IMR-90 (cell line): Measurements from ENCODE around the gene ANO8. TPM values are rescaled to one million over a fixed set of nuclear protein-coding genes. Genes with fewer than 3 reads are reported as not detected.

Source experiments
- ATAC-seq: fragments of 200-7000 bp; cut with Tn5 transposase; 2 replicates; pipeline ENCODE4 v1.9.1; 2020; ENCODE audit warnings: low read depth, mild to moderate bottlenecking, moderate library complexity
- BruUV-seq: library from RNA; stranded (reverse); fragments of 400-500 nt; replicated peaks from 2 replicates; lab custom pipeline; 2021; lab: Mats Ljungman, UMichigan
- CTCF ChIA-PET: fragments of 300-600 bp; formaldehyde crosslinking; extraction: SDS; loops from one replicate; lab custom pipeline; 2021; ENCODE audit warnings: antibody characterized with exemption; lab: Yijun Ruan, JAX
- POLR2A ChIA-PET: fragments of 300-600 bp; sonication (Branson Sonifier 250); formaldehyde crosslinking; loops from one replicate; lab custom pipeline; 2022; ENCODE audit warnings: antibody characterized with exemption; ENCODE audit not compliant: unreplicated experiment; lab: Charles Lee
- DNase-seq: peaks from one replicate; pipeline ENCODE4 v3.0.0; 2013
- H2AFZ ChIP-seq: replicated peaks from 2 replicates; pipeline ENCODE3; 2013; ENCODE audit warnings: low read length, mild to moderate bottlenecking; ENCODE audit not compliant: poor library complexity
- H2AK5ac ChIP-seq: 2 replicates; pipeline ENCODE4 v1.6.1; 2013; ENCODE audit warnings: low read depth, low read length, inconsistent platforms
- H2AK9ac ChIP-seq: replicated peaks from 2 replicates; pipeline ENCODE3; 2013; ENCODE audit warnings: mild to moderate bottlenecking, low read depth, low read length, moderate library complexity; ENCODE audit not compliant: poor library complexity
- H2BK120ac ChIP-seq: 2 replicates; pipeline ENCODE4 v1.6.1; 2013; ENCODE audit warnings: low read depth, low read length, inconsistent platforms
- H2BK15ac ChIP-seq: 3 replicates; pipeline ENCODE4 v1.6.1; 2013; ENCODE audit warnings: low read depth, low read length, inconsistent platforms
- H2BK20ac ChIP-seq: 2 replicates; pipeline ENCODE4 v1.6.1; 2013; ENCODE audit warnings: low read depth, mild to moderate bottlenecking, inconsistent platforms, low read length, moderate library complexity
- H2BK5ac ChIP-seq: 2 replicates; pipeline ENCODE4 v1.6.1; 2013; ENCODE audit warnings: mild to moderate bottlenecking, low read depth, low read length, inconsistent platforms; ENCODE audit not compliant: poor library complexity, severe bottlenecking
- H3K14ac ChIP-seq: replicated peaks from 2 replicates; pipeline ENCODE4 v1.6.1; 2013; ENCODE audit warnings: low read depth, low read length, inconsistent platforms
- H3K18ac ChIP-seq: 2 replicates; pipeline ENCODE4 v1.6.1; 2013; ENCODE audit warnings: low read depth, low read length, control low read depth
- H3K23ac ChIP-seq: 2 replicates; pipeline ENCODE4 v1.6.1; 2013; ENCODE audit warnings: low read depth, low read length, inconsistent platforms
- H3K27ac ChIP-seq: 2 replicates; pipeline ENCODE4 v1.5.1; 2013; ENCODE audit warnings: mild to moderate bottlenecking, control low read depth, low read length; ENCODE audit not compliant: insufficient read depth
- H3K27me3 ChIP-seq: 2 replicates; pipeline ENCODE4 v1.6.1; 2013; ENCODE audit warnings: low read length; ENCODE audit not compliant: control insufficient read depth, insufficient read depth
- H3K36me3 ChIP-seq: 2 replicates; pipeline ENCODE4 v1.6.1; 2013; ENCODE audit warnings: low read length, mixed read lengths; ENCODE audit not compliant: control insufficient read depth, insufficient read depth
- H3K4ac ChIP-seq: 2 replicates; pipeline ENCODE4 v1.6.1; 2013; ENCODE audit warnings: low read depth, low read length, inconsistent platforms
- H3K4me1 ChIP-seq: 2 replicates; pipeline ENCODE4 v1.6.1; 2013; ENCODE audit warnings: low read length, mixed read lengths; ENCODE audit not compliant: control insufficient read depth, insufficient read depth
- H3K4me2 ChIP-seq: 2 replicates; pipeline ENCODE4 v1.6.1; 2013; ENCODE audit warnings: low read depth, mild to moderate bottlenecking, control low read depth, low read length, moderate library complexity
- H3K4me3 ChIP-seq: 2 replicates; pipeline ENCODE4 v1.5.1; 2013; ENCODE audit warnings: low read depth, mild to moderate bottlenecking, control low read depth, low read length, moderate library complexity; ENCODE audit not compliant: insufficient read depth
- H3K56ac ChIP-seq: 2 replicates; pipeline ENCODE4 v1.6.1; 2013; ENCODE audit warnings: low read length, inconsistent platforms; ENCODE audit not compliant: insufficient read depth; ENCODE audit errors: extremely low read depth
- H3K79me1 ChIP-seq, 2 experiments: 2 replicates each; pipeline ENCODE4 v1.6.1; 2013; ENCODE audit warnings: low read length in 2 of 2, inconsistent platforms in 1 of 2, low read depth in 1 of 2
- H3K9ac ChIP-seq: 2 replicates; pipeline ENCODE4 v1.6.1; 2013; ENCODE audit warnings: low read depth, low read length, control low read depth
- H3K9me1 ChIP-seq: 2 replicates; pipeline ENCODE4 v1.6.1; 2013; ENCODE audit warnings: low read length, inconsistent platforms; ENCODE audit not compliant: insufficient read depth
- H3K9me3 ChIP-seq: 2 replicates; pipeline ENCODE4 v1.6.1; 2013; ENCODE audit warnings: low read length; ENCODE audit not compliant: control insufficient read depth, insufficient read depth
- H4K20me1 ChIP-seq: 2 replicates; pipeline ENCODE4 v1.6.1; 2013; ENCODE audit warnings: low read length, inconsistent platforms; ENCODE audit not compliant: insufficient read depth
- H4K5ac ChIP-seq: 2 replicates; pipeline ENCODE4 v1.6.1; 2013; ENCODE audit warnings: mild to moderate bottlenecking, low read depth, low read length, control low read depth
- H4K8ac ChIP-seq, 2 experiments: 2 replicates each; pipeline ENCODE4 v1.6.1; 2013; ENCODE audit warnings: low read depth in 2 of 2, low read length in 2 of 2, control low read depth in 1 of 2, inconsistent platforms in 1 of 2
- H4K91ac ChIP-seq: 2 replicates; pipeline ENCODE4 v1.6.1; 2013; ENCODE audit warnings: low read depth, low read length, inconsistent platforms; ENCODE audit not compliant: insufficient read depth
- FOS ChIP-seq: fragments of 150-350 bp; IDR thresholded peaks from 2 replicates; pipeline ENCODE4 v1.6.1; 2016; ENCODE audit warnings: low read depth, low read length
- MAFK ChIP-seq: IDR thresholded peaks from 2 replicates; pipeline ENCODE4 v1.6.1; 2012; ENCODE audit warnings: low read depth, low read length, improper control_type of control experiment
- MAZ ChIP-seq: IDR thresholded peaks from 2 replicates; pipeline ENCODE4 v1.6.1; 2012; ENCODE audit warnings: low read depth, mild to moderate bottlenecking, low read length, improper control_type of control experiment, moderate library complexity, borderline replicate concordance
- POLR2A ChIP-seq: IDR thresholded peaks from 2 replicates; pipeline ENCODE4 v1.6.1; 2012; ENCODE audit warnings: mild to moderate bottlenecking, low read depth, low read length
- RCOR1 ChIP-seq: IDR thresholded peaks from 2 replicates; pipeline ENCODE4 v1.6.1; 2012; ENCODE audit warnings: mild to moderate bottlenecking, low read length, improper control_type of control experiment; ENCODE audit not compliant: insufficient replicate concordance
- SMC3 ChIP-seq: fragments of 150-350 bp; IDR thresholded peaks from 2 replicates; pipeline ENCODE4 v1.6.1; 2016; ENCODE audit warnings: low read depth, mild to moderate bottlenecking, antibody characterized with exemption, low read length, moderate library complexity
- USF2 ChIP-seq: fragments of 150-350 bp; IDR thresholded peaks from 2 replicates; pipeline ENCODE4 v1.6.1; 2017; ENCODE audit warnings: mild to moderate bottlenecking, antibody characterized with exemption, low read length, low read depth
- WGBS, 2 experiments: methylation state at CpG; one replicate each; pipeline versions ENCODE4 v1.1.5 to v1.1.7; 2013; ENCODE audit warnings: missing lambda C conversion rate in 2 of 2; ENCODE audit not compliant: insufficient read length in 1 of 2; ENCODE audit errors: extremely low coverage in 2 of 2; 5-methylcytosine and 5-hydroxymethylcytosine counted together
- dilution Hi-C: fragments of 300-500 bp; cut with HindIII; formaldehyde crosslinking; loops from one replicate; pipeline ENCODE4 v1.14.3; 2018; ENCODE audit warnings: low sequenced_read_pairs; ENCODE audit not compliant: unreplicated experiment
- in situ Hi-C: fragments of 300-500 bp; cut with MboI; formaldehyde crosslinking; loops from 3 replicates; pipeline ENCODE4 v1.14.3; 2019; ENCODE audit warnings: low sequenced_read_pairs, inconsistent platforms, mixed read lengths
- intact Hi-C: fragments of 100-400 bp; cut with micrococcal nuclease; formaldehyde crosslinking; loops from 2 replicates; pipeline ENCODE4 v1.10.0; 2022
- polyA plus RNA-seq, 3 experiments: library from polyadenylated mRNA; depleted of rRNA; stranded (reverse); fragments of >200 nt; gene quantifications; 2 replicates each; pipeline ENCODE4 v1.2.3, GENCODE V29; 2012; ENCODE audit warnings: low replicate concordance in 1 of 3
- total RNA-seq: library from RNA; depleted of rRNA; stranded (reverse); fragments of >200 nt; gene quantifications from 2 replicates; pipeline ENCODE4 v1.2.3, GENCODE V29; 2012
- TF ChIP-seq, protein P1 (sequence below): fragments of 150-350 bp; IDR thresholded peaks from 2 replicates; pipeline ENCODE4 v1.6.1; 2016; ENCODE audit warnings: low read depth, mild to moderate bottlenecking, low read length, moderate library complexity, borderline replicate concordance

The ANO8 gene
- total and polyA plus RNA-seq, 2 of the 4 experiments (the other 2 are of a cell fraction), result 1.6 to 5.6 TPM

DNA sequence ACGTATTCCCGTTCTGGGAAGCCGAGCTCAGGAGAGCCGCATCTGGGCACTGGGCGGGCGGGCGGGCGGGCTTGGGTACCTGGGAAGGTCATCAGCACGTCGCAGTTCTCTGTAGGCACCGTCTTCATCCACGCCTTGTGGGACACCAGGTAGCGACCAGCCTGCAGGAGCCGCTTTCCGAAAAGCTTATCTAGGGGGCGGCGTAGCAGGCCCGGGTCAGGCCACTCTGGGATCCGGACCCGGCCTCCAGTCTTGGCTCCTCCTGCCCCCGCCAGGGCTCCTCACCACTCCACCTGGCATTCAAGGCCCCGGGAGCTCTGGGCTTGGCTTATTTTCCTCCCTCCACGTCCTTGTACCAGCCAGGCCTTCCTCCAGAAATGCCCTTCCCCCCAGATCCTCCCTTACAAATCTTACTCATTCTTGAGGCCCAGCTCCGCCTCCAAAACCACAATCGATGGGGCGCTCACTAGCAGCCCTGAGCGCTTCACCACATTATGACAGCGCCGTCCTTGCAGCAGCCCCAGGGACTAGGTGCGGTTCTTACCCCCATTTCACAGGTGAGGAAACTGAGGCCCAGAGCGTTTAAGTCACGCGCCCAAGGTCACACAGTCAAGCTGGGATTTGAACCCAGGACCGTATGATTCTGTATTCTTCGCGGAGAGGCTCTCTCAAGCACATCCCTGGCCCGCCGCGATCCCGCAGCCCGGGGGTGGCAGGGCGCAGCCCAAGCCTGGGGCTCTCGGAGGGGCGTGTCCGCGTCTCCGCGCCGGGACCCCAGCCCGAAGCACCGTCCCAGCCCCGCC lies 843 bp downstream of the ANO8 start:
- no TSS peak for BruUV-seq
- in situ Hi-C loops, result no loop called here
- Histone ChIP-seq H3K27ac (peak overlapping the region; percentile 35; the same call in 1 of the 2 replicates), H3K18ac (no peak overlapping the region), H3K27me3 (no peaks in the 10 kb centered on the region), H3K23ac (peak overlapping the region; percentile 33; the same call in 1 of the 2 replicates), H3K4me1 (peaks cover 8% of the 10 kb centered on the region), H2BK120ac (no peak overlapping the region), H3K4me3 (peak overlapping the region; percentile 70), H4K91ac (peak overlapping the region; percentile 56), H3K56ac (no peak overlapping the region), H3K79me1 (peaks cover 7 to 43% of the 10 kb centered on the region in 2 experiments; a peak in 3 of 4 replicates), H3K4me2 (peak overlapping the region; percentile 68), H3K14ac (no peak overlapping the region), H4K20me1 (no peaks in the 10 kb centered on the region), H3K36me3 (peaks cover 3% of the 10 kb centered on the region; the same call in 1 of the 2 replicates), H3K9ac (0 out of 2 replicates have a peak overlapping the region, but pooled peaks have one; percentile 42), H3K9me3 (no peaks in the 10 kb centered on the region), H2BK15ac (no peak overlapping the region), H2AK9ac (peak overlapping the region; percentile 98), H2BK20ac (no peak overlapping the region), H4K5ac (no peak overlapping the region), H2AFZ (peak overlapping the region; percentile 99), H4K8ac (peak overlapping the region in 1 of 2 experiments; percentile 71; a peak in 1 of 4 replicates), H2AK5ac (peak overlapping the region; percentile 89), H3K4ac (peak overlapping the region; percentile 50), H2BK5ac (peak overlapping the region; percentile 54), H3K9me1 (peaks cover 5% of the 10 kb centered on the region)
- dilution Hi-C loops, result no loop called here
- intact Hi-C loops, result loop anchor here (1.0 kb wide), 1 partner anchor 25 kb away; the partner anchor contains the start of gene DDA1
- ChIA-PET POLR2A (interaction anchor here (1.0 kb wide), 1 partner anchor 9 kb away, joined by 3 read pairs; no protein-coding TSS in a partner anchor), CTCF (no interaction called here)
- 47% methylated on average over 35 of the region's 52 CpGs; no CpG with 5 or more reads in 1 of the 2 experiments for WGBS, 2 experiments
- DNase-seq (peak; percentile 80), ATAC-seq (peak; percentile 22)
- TF ChIP-seq POLR2A, result no peak
- TF ChIP-seq, protein P1, sequence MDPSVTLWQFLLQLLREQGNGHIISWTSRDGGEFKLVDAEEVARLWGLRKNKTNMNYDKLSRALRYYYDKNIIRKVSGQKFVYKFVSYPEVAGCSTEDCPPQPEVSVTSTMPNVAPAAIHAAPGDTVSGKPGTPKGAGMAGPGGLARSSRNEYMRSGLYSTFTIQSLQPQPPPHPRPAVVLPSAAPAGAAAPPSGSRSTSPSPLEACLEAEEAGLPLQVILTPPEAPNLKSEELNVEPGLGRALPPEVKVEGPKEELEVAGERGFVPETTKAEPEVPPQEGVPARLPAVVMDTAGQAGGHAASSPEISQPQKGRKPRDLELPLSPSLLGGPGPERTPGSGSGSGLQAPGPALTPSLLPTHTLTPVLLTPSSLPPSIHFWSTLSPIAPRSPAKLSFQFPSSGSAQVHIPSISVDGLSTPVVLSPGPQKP, result no peak
- peak; percentile 15; the same call in 1 of the 2 replicates for TF ChIP-seq SMC3
- TF ChIP-seq USF2, result no peak
- no peak for TF ChIP-seq MAFK
- peak; percentile 13 for TF ChIP-seq RCOR1
- TF ChIP-seq FOS, result 0 out of 2 replicates have a peak, but pooled peaks have one; percentile 21
- TF ChIP-seq MAZ, result no peak
